ENCODE measurements around the gene PLA2G2E.

PLA2G2E gene

DNA sequence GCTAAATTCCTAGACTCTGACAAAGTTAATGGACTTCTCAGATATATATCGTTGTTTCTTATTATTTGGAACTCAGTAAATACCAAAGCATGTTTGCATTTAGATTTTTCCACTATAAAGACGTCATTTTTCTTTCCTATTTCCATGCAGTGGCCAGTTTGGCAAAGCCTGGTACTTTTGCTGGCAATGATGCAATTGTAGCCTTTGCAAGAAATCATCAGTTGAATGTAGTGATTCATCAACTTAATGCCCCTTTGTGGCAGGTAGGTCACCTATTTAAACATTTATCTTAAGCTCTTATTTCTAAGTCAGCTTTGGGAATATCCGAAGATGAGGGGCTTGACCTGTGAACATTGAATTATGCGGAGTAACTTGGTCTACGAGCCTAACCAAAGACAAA, 29.2 kb downstream of the PLA2G2E start (continued):
- no peak for TF ChIP-seq ZNF565 (CRISPR knock-in tag; conservative IDR thresholded peaks at IDR 0.05; ENCODE audit: low read depth)
- TF ChIP-seq ESRRG (CRISPR knock-in tag; IDR thresholded peaks at IDR 0.05): no peak
- no peak for TF ChIP-seq ZFP30 (CRISPR knock-in tag; IDR thresholded peaks at IDR 0.05)
- no peak for TF ChIP-seq ZNF8 (CRISPR knock-in tag; IDR thresholded peaks at IDR 0.05)

DNA sequence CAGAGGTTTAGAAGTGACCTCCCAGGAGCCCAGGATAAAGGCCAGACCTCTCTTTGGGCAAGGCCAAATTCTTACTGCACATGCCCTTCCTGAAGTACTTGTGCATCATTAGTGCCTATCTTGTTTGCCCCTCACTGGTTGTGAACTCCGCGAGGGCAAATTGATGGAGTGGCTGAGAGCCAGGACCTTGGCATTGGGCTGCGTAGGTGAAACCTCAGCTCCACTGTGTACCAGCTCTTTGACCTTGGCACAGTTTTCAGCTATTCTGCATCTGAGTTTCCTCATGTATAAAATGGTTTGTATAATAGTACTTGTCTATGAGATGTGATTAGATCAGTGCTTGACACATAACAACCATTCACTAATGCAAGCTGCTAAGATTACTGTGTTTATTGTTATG, 29.7 kb downstream of the PLA2G2E start:
- ATAC-seq: no peak
- TF ChIP-seq ZNF8 (CRISPR knock-in tag; IDR thresholded peaks at IDR 0.05): no peak
- TF ChIP-seq, protein P1, sequence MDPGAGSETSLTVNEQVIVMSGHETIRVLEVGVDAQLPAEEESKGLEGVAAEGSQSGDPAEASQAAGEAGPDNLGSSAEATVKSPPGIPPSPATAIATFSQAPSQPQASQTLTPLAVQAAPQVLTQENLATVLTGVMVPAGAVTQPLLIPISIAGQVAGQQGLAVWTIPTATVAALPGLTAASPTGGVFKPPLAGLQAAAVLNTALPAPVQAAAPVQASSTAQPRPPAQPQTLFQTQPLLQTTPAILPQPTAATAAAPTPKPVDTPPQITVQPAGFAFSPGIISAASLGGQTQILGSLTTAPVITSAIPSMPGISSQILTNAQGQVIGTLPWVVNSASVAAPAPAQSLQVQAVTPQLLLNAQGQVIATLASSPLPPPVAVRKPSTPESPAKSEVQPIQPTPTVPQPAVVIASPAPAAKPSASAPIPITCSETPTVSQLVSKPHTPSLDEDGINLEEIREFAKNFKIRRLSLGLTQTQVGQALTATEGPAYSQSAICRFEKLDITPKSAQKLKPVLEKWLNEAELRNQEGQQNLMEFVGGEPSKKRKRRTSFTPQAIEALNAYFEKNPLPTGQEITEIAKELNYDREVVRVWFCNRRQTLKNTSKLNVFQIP (CRISPR knock-in tag; IDR thresholded peaks at IDR 0.05; ENCODE audit: borderline replicate concordance, low read depth): no peak
- TF ChIP-seq TOX (CRISPR knock-in tag; IDR thresholded peaks at IDR 0.05; ENCODE audit: borderline replicate concordance): no peak
- no peak for TF ChIP-seq ISL1 (CRISPR knock-in tag; IDR thresholded peaks at IDR 0.05)
- TF ChIP-seq ARNTL (CRISPR knock-in tag; IDR thresholded peaks at IDR 0.05; ENCODE audit: borderline replicate concordance, low read depth): no peak

DNA sequence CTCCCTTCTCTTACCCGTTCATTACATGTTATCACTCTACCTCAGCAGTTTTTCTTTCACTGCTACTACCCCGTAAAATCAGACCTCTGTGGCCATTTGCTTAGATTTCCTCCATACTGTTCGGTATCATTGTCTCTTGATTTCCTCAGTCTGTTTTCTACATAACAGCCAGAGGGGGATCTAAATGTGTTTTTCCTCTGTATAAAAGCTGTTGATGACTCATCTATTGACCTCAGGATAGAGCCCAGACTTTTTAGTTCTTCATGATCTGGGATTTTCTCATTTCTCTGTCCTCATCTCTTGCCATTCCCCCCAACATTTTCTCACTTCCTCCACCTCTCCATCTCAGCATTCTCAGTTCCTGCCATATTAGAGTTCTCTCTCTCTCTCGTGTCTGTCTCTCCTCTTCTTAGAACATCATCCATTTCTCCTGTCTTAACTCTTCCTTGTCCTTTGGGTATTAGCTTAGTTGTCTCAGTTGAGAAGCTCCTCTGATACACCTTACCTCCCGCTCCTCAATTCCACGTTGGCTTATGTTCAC, 30.7 kb downstream of the PLA2G2E start:
- no peak for ATAC-seq
- TF ChIP-seq ESRRG (CRISPR knock-in tag; IDR thresholded peaks at IDR 0.05) (no peak), BACH2 (CRISPR knock-in tag; IDR thresholded peaks at IDR 0.05; ENCODE audit: borderline replicate concordance) (no peak), PPARA (CRISPR knock-in tag; IDR thresholded peaks at IDR 0.05; ENCODE audit: borderline replicate concordance) (no peak), ZFP30 (CRISPR knock-in tag; IDR thresholded peaks at IDR 0.05) (no peak), OSR1 (CRISPR knock-in tag; IDR thresholded peaks at IDR 0.05) (no peak), ARNTL (CRISPR knock-in tag; IDR thresholded peaks at IDR 0.05; ENCODE audit: borderline replicate concordance, low read depth) (no peak), CSDC2 (CRISPR knock-in tag; IDR thresholded peaks at IDR 0.05) (no peak), ZNF70 (CRISPR knock-in tag; IDR thresholded peaks at IDR 0.05) (no peak), ISL1 (CRISPR knock-in tag; IDR thresholded peaks at IDR 0.05) (no peak), TOX (CRISPR knock-in tag; IDR thresholded peaks at IDR 0.05; ENCODE audit: borderline replicate concordance) (no peak), ZNF565 (CRISPR knock-in tag; conservative IDR thresholded peaks at IDR 0.05; ENCODE audit: low read depth) (no peak), TCF4 (CRISPR knock-in tag; IDR thresholded peaks at IDR 0.05; ENCODE audit: borderline replicate concordance) (no peak)
- TF ChIP-seq, protein P2, sequence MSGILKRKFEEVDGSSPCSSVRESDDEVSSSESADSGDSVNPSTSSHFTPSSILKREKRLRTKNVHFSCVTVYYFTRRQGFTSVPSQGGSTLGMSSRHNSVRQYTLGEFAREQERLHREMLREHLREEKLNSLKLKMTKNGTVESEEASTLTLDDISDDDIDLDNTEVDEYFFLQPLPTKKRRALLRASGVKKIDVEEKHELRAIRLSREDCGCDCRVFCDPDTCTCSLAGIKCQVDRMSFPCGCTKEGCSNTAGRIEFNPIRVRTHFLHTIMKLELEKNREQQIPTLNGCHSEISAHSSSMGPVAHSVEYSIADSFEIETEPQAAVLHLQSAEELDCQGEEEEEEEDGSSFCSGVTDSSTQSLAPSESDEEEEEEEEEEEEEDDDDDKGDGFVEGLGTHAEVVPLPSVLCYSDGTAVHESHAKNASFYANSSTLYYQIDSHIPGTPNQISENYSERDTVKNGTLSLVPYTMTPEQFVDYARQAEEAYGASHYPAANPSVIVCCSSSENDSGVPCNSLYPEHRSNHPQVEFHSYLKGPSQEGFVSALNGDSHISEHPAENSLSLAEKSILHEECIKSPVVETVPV (CRISPR knock-in tag; IDR thresholded peaks at IDR 0.05): no peak
- TF ChIP-seq, protein P3, sequence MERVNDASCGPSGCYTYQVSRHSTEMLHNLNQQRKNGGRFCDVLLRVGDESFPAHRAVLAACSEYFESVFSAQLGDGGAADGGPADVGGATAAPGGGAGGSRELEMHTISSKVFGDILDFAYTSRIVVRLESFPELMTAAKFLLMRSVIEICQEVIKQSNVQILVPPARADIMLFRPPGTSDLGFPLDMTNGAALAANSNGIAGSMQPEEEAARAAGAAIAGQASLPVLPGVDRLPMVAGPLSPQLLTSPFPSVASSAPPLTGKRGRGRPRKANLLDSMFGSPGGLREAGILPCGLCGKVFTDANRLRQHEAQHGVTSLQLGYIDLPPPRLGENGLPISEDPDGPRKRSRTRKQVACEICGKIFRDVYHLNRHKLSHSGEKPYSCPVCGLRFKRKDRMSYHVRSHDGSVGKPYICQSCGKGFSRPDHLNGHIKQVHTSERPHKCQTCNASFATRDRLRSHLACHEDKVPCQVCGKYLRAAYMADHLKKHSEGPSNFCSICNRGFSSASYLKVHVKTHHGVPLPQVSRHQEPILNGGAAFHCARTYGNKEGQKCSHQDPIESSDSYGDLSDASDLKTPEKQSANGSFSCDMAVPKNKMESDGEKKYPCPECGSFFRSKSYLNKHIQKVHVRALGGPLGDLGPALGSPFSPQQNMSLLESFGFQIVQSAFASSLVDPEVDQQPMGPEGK (CRISPR knock-in tag; IDR thresholded peaks at IDR 0.05; ENCODE audit: borderline replicate concordance): no peak
- TF ChIP-seq, protein P1 (CRISPR knock-in tag; IDR thresholded peaks at IDR 0.05; ENCODE audit: borderline replicate concordance, low read depth): no peak
- TF ChIP-seq, protein P4, sequence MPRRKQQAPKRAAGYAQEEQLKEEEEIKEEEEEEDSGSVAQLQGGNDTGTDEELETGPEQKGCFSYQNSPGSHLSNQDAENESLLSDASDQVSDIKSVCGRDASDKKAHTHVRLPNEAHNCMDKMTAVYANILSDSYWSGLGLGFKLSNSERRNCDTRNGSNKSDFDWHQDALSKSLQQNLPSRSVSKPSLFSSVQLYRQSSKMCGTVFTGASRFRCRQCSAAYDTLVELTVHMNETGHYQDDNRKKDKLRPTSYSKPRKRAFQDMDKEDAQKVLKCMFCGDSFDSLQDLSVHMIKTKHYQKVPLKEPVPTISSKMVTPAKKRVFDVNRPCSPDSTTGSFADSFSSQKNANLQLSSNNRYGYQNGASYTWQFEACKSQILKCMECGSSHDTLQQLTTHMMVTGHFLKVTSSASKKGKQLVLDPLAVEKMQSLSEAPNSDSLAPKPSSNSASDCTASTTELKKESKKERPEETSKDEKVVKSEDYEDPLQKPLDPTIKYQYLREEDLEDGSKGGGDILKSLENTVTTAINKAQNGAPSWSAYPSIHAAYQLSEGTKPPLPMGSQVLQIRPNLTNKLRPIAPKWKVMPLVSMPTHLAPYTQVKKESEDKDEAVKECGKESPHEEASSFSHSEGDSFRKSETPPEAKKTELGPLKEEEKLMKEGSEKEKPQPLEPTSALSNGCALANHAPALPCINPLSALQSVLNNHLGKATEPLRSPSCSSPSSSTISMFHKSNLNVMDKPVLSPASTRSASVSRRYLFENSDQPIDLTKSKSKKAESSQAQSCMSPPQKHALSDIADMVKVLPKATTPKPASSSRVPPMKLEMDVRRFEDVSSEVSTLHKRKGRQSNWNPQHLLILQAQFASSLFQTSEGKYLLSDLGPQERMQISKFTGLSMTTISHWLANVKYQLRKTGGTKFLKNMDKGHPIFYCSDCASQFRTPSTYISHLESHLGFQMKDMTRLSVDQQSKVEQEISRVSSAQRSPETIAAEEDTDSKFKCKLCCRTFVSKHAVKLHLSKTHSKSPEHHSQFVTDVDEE (CRISPR knock-in tag; IDR thresholded peaks at IDR 0.05): no peak

DNA sequence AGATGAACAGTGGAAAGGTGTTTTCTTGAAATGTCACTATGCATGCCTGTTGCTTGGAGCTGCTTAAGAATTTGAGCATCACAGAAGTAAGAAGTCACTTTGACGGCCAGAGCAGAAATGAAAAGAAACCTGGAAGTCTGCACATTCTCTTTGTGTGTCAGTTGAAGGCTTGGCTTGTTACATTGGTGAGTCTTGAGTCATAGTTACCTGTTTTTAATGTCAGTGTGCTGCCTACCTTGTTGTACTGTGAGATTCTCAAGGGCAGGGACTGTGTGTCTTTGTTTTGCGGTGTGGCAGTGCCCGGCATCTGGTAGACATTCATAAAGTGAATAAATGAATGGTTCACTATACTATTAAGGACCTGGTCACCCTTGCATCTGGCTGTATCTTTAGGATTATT, 31.3 kb downstream of the PLA2G2E start:
- TF ChIP-seq, protein P1 (CRISPR knock-in tag; IDR thresholded peaks at IDR 0.05; ENCODE audit: borderline replicate concordance, low read depth): no peak
- ATAC-seq: no peak
